K562 (cell line): ENCODE results near the gene RNPEP. TPM values are rescaled to one million over a fixed set of nuclear protein-coding genes. Genes with fewer than 3 reads are reported as not detected.

Source experiments
- MEIS2 ChIP-seq: fragments of 450-650 bp; IDR thresholded peaks from 2 replicates; pipeline ENCODE4 v1.6.1; 2014; ENCODE audit warnings: mild to moderate bottlenecking; ENCODE audit not compliant: partially characterized antibody
- NCOA2 ChIP-seq, 2 experiments: fragments of 450-650 bp; IDR thresholded peaks; 2 replicates each; pipeline ENCODE4 v1.6.1; 2018; ENCODE audit warnings: mild to moderate bottlenecking in 2 of 2, moderate library complexity in 1 of 2; ENCODE audit not compliant: partially characterized antibody in 2 of 2
- SAFB ChIP-seq: fragments of 200-400 bp; formaldehyde crosslinking; IDR thresholded peaks from 2 replicates; pipeline ENCODE4 v1.6.1; 2017; ENCODE audit warnings: low read depth, low read length, borderline replicate concordance
- SAFB2 ChIP-seq: fragments of 200-400 bp; formaldehyde crosslinking; IDR thresholded peaks from 2 replicates; pipeline ENCODE4 v1.6.1; 2018; ENCODE audit warnings: borderline replicate concordance, low read length, low read depth, moderate library complexity; ENCODE audit not compliant: severe bottlenecking
- STAT5A ChIP-seq: IDR thresholded peaks from 2 replicates; pipeline ENCODE4 v1.6.1; 2012; ENCODE audit warnings: low read length, inconsistent platforms, borderline replicate concordance
- ZNF561 ChIP-seq: fragments of 450-650 bp; formaldehyde crosslinking; conservative IDR thresholded peaks from 2 replicates; pipeline ENCODE4 v1.4.0; 2020; ENCODE audit warnings: mild to moderate bottlenecking, moderate library complexity
- polyA plus RNA-seq, 8 experiments: library from polyadenylated mRNA; depleted of rRNA in 4 of 8; stranded (reverse) in 5 of 8; unstranded in 3 of 8; fragments of >200 nt; fragmentation: Nextera tagmentation in 2 of 8; fragmentation: Illumina TruSeq in 1 of 8; extraction: Ambion mirVana in 2 of 8; extraction: Trizol in 1 of 8; gene quantifications; 2 replicates each; pipeline versions ENCODE4 v1.2.1 to v1.2.3, GENCODE V29; 2011 to 2014; ENCODE audit warnings: inconsistent platforms in 1 of 8, missing spikeins in 1 of 8
- total RNA-seq, 7 experiments: library from RNA; depleted of rRNA in 6 of 7; stranded (reverse); fragments of >200 nt in 6 of 7; fragmentation: Illumina TruSeq in 2 of 7; extraction: Trizol in 2 of 7; gene quantifications; 2 replicates each; pipeline versions ENCODE4 v1.2.1 to v1.2.3, GENCODE V29; 2011 to 2021; ENCODE audit warnings: low replicate concordance in 1 of 7
- TF ChIP-seq, protein P1 (sequence below), 2 experiments: fragments of 450-650 bp in 1 of 2; IDR thresholded peaks; 2 replicates each; pipeline ENCODE4 v1.6.1; 2011 to 2017; ENCODE audit warnings: low read depth in 2 of 2, antibody characterized with exemption in 1 of 2, borderline replicate concordance in 1 of 2, low read length in 1 of 2, mild to moderate bottlenecking in 1 of 2, mixed read lengths in 1 of 2; ENCODE audit not compliant: control insufficient read depth in 1 of 2
- TF ChIP-seq, protein P2 (sequence below): fragments of 450-650 bp; IDR thresholded peaks from 2 replicates; pipeline ENCODE4 v1.6.1; 2018; ENCODE audit not compliant: partially characterized antibody
- TF ChIP-seq, protein P3 (sequence below): fragments of 250-450 bp; sonication (Bioruptor Pico); IDR thresholded peaks from 2 replicates; pipeline ENCODE4 v1.8.0; 2022; ENCODE audit warnings: inconsistent platforms
- TF ChIP-seq, protein P4 (sequence below): fragments of 450-650 bp; IDR thresholded peaks from one replicate; pipeline ENCODE4 v1.6.1; 2018; ENCODE audit warnings: mild to moderate bottlenecking, moderate library complexity; ENCODE audit not compliant: partially characterized antibody
- TF ChIP-seq, protein P5 (sequence below), 3 experiments: fragments of 200-800 bp in 1 of 3; fragments of 250-450 bp in 1 of 3; fragments of 450-650 bp in 1 of 3; sonication (Bioruptor Pico) in 1 of 3; sonication (Bioruptor generic) in 1 of 3; formaldehyde crosslinking in 1 of 3; IDR thresholded peaks; 2 replicates each; pipeline versions ENCODE4 v1.6.1 to v1.8.0; 2016 to 2022; ENCODE audit warnings: mild to moderate bottlenecking in 2 of 3, missing genetic modification characterization in 2 of 3, missing compliant biosample characterization in 1 of 3, moderate library complexity in 1 of 3

RNPEP gene
- total and polyA plus RNA-seq, 9 of the 15 experiments (the other 6 are each of a cell fraction or from before 2014, with no cell fraction given), result 27.5 to 131 (median 63.4) TPM

DNA sequence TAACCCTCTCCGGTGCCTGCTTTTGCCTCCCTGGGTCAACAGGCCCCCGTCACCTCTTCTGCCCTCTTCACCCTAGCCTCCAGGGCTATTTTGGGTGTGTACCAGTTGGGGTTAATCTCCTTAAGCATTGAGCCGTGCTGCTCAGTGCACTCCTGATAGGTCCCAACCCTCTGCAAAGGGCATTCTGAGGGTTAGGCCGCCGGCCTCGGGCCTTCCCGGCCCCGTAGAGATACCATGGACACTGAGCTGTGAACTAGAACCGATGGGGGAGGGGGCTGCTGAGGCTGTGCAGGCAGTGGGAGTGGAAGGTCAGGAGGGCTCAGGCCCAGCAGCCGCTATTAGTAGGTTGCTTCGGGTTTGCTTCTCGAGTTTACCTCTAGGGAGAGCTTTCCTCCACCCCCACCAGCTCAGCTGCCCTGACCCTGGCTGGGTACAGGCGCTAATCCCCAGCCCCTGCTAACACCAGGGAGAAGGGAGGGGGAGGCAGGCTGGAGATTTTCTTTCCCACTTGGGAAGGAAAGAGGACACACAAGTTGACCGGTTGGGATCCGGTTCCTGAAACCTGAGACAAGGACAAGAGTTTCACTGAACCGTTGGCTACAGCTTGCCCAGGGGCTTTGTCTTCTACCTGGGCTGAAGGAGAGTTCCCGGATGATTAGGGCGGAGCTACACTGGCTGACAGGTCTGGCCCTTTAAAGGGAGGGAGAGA lies 40.9 kb upstream of the RNPEP start (continued):
- TF ChIP-seq, protein P1, sequence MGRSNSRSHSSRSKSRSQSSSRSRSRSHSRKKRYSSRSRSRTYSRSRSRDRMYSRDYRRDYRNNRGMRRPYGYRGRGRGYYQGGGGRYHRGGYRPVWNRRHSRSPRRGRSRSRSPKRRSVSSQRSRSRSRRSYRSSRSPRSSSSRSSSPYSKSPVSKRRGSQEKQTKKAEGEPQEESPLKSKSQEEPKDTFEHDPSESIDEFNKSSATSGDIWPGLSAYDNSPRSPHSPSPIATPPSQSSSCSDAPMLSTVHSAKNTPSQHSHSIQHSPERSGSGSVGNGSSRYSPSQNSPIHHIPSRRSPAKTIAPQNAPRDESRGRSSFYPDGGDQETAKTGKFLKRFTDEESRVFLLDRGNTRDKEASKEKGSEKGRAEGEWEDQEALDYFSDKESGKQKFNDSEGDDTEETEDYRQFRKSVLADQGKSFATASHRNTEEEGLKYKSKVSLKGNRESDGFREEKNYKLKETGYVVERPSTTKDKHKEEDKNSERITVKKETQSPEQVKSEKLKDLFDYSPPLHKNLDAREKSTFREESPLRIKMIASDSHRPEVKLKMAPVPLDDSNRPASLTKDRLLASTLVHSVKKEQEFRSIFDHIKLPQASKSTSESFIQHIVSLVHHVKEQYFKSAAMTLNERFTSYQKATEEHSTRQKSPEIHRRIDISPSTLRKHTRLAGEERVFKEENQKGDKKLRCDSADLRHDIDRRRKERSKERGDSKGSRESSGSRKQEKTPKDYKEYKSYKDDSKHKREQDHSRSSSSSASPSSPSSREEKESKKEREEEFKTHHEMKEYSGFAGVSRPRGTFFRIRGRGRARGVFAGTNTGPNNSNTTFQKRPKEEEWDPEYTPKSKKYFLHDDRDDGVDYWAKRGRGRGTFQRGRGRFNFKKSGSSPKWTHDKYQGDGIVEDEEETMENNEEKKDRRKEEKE (IDR thresholded peaks at IDR 0.05; ENCODE audit: borderline replicate concordance in 1 of 2, control insufficient read depth in 1 of 2, low read depth in 2 of 2, low read length in 1 of 2), result no peak
- TF ChIP-seq, protein P2, sequence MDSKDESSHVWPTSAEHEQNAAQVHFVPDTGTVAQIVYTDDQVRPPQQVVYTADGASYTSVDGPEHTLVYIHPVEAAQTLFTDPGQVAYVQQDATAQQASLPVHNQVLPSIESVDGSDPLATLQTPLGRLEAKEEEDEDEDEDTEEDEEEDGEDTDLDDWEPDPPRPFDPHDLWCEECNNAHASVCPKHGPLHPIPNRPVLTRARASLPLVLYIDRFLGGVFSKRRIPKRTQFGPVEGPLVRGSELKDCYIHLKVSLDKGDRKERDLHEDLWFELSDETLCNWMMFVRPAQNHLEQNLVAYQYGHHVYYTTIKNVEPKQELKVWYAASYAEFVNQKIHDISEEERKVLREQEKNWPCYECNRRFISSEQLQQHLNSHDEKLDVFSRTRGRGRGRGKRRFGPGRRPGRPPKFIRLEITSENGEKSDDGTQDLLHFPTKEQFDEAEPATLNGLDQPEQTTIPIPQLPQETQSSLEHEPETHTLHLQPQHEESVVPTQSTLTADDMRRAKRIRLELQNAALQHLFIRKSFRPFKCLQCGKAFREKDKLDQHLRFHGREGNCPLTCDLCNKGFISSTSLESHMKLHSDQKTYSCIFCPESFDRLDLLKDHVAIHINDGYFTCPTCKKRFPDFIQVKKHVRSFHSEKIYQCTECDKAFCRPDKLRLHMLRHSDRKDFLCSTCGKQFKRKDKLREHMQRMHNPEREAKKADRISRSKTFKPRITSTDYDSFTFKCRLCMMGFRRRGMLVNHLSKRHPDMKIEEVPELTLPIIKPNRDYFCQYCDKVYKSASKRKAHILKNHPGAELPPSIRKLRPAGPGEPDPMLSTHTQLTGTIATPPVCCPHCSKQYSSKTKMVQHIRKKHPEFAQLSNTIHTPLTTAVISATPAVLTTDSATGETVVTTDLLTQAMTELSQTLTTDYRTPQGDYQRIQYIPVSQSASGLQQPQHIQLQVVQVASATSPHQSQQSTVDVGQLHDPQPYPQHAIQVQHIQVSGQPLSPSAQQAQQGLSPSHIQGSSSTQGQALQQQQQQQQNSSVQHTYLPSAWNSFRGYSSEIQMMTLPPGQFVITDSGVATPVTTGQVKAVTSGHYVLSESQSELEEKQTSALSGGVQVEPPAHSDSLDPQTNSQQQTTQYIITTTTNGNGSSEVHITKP, result peak; percentile 66
- TF ChIP-seq, protein P3, sequence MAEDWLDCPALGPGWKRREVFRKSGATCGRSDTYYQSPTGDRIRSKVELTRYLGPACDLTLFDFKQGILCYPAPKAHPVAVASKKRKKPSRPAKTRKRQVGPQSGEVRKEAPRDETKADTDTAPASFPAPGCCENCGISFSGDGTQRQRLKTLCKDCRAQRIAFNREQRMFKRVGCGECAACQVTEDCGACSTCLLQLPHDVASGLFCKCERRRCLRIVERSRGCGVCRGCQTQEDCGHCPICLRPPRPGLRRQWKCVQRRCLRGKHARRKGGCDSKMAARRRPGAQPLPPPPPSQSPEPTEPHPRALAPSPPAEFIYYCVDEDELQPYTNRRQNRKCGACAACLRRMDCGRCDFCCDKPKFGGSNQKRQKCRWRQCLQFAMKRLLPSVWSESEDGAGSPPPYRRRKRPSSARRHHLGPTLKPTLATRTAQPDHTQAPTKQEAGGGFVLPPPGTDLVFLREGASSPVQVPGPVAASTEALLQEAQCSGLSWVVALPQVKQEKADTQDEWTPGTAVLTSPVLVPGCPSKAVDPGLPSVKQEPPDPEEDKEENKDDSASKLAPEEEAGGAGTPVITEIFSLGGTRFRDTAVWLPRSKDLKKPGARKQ, result no peak
- TF ChIP-seq MEIS2 (peak; percentile 27), ZNF561 (no peak), SAFB (no peak), NCOA2 (IDR thresholded peaks at IDR 0.05; ENCODE audit: partially characterized antibody in 2 of 2) (no peak), STAT5A (no peak), SAFB2 (no peak)
- TF ChIP-seq, protein P4, sequence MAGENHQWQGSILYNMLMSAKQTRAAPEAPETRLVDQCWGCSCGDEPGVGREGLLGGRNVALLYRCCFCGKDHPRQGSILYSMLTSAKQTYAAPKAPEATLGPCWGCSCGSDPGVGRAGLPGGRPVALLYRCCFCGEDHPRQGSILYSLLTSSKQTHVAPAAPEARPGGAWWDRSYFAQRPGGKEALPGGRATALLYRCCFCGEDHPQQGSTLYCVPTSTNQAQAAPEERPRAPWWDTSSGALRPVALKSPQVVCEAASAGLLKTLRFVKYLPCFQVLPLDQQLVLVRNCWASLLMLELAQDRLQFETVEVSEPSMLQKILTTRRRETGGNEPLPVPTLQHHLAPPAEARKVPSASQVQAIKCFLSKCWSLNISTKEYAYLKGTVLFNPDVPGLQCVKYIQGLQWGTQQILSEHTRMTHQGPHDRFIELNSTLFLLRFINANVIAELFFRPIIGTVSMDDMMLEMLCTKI, result no peak
- TF ChIP-seq, protein P5, sequence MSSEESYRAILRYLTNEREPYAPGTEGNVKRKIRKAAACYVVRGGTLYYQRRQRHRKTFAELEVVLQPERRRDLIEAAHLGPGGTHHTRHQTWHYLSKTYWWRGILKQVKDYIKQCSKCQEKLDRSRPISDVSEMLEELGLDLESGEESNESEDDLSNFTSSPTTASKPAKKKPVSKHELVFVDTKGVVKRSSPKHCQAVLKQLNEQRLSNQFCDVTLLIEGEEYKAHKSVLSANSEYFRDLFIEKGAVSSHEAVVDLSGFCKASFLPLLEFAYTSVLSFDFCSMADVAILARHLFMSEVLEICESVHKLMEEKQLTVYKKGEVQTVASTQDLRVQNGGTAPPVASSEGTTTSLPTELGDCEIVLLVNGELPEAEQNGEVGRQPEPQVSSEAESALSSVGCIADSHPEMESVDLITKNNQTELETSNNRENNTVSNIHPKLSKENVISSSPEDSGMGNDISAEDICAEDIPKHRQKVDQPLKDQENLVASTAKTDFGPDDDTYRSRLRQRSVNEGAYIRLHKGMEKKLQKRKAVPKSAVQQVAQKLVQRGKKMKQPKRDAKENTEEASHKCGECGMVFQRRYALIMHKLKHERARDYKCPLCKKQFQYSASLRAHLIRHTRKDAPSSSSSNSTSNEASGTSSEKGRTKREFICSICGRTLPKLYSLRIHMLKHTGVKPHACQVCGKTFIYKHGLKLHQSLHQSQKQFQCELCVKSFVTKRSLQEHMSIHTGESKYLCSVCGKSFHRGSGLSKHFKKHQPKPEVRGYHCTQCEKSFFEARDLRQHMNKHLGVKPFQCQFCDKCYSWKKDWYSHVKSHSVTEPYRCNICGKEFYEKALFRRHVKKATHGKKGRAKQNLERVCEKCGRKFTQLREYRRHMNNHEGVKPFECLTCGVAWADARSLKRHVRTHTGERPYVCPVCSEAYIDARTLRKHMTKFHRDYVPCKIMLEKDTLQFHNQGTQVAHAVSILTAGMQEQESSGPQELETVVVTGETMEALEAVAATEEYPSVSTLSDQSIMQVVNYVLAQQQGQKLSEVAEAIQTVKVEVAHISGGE (CRISPR knock-in tag; IDR thresholded peaks at IDR 0.05), result peak in 1 of 3 experiments; percentile 56; a peak in 1 of 6 replicates
